NCI-H2227 treated with DMSO at 0.1 percent for 48 hours (cell line): ENCODE measurements around the gene CTAG1B.
"Not testable (repeated sequence)": the region's sequence is repeated elsewhere in the genome, so short reads cannot be mapped to it uniquely, and the experiment has no call there.

Source experiments
- DNase-seq: peaks from one replicate; lab custom pipeline; 2025; lab: John Stamatoyannopoulos, UW

CTAG1B gene

GRCh38 chrX:154582994-154583393 is 36.1 kb downstream of the CTAG1B start:
- not testable (repeated sequence) for DNase-seq

- not testable (repeated sequence) for DNase-seq
Measured at GRCh38 chrX:154575076-154575475, 44.0 kb downstream of the CTAG1B start.

GRCh38 chrX:154573061-154573460 is 46.0 kb downstream of the CTAG1B start:
- DNase-seq = not testable (repeated sequence)

GRCh38 chrX:154570361-154570760 is 48.7 kb downstream of the CTAG1B start:
- DNase-seq = not testable (repeated sequence)
